Measurements from ENCODE around the gene TRAF3.
"Not testable (repeated sequence)": the region's sequence is repeated elsewhere in the genome, so short reads cannot be mapped to it uniquely, and the experiment has no call there.

DNA sequence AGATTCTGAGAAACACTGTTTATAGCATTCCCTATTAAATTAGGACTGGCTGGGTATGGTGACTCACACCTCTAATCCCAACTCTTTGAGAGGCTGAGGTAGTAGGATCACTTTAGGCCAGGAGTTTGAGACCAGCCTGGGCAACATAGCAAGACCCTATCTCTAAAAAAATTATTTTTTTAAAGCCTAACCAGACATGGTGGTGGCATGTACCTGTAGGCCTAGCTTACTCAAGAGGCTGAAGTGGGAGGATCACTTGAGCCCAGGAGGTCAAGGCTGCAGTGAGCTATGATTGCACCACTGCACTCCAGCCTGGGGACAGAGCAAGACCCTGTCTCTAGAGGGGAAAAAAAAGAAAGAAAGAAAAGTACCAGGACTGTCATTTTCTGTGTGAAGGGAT lies 119.5 kb downstream of the TRAF3 start:
- TF ChIP-seq POLR2A (IDR thresholded peaks at IDR 0.05; ENCODE audit: low read length); GATA1 (IDR thresholded peaks at IDR 0.05; ENCODE audit: low read depth, low read length): not testable (repeated sequence)
